Middle frontal gyrus (tissue), 1 donor: ENCODE measurements around the gene CAMK4.

Experiments
- DNase-seq: peaks from one replicate; pipeline ENCODE4 v3.0.0-alpha.2; 2015; ENCODE audit warnings: low spot score; ENCODE audit errors: extremely low spot score

CAMK4 gene

DNA sequence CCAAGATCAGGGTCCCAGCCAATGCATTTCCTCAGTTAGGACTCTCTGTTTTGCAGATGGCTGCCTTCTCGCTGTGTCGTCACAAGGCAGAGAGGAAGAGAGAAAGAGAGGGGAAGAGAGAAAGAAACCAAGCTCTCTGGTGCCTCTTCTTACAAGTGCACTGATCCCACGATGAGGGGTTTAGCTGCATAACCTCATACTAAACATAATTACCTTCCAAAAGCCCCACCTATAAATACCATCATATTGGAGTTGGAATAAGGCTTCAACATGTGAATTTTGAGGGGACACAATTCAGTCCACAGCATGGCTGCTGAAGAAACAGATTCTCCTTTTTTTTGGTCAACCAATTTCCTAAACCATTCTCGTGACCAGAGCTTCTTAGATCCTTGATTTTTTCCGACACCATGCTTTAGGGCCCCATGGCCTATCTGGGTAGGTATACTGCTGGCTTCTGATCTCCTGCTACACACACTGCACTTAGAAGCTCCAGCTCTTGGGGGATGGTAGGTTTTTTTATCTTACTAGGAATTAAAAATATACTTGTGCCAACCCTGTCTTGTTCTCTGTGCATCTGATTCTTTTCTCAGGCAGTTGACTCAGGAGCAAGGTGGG lies 5.1 kb downstream of the CAMK4 start:
- no peak for DNase-seq

DNA sequence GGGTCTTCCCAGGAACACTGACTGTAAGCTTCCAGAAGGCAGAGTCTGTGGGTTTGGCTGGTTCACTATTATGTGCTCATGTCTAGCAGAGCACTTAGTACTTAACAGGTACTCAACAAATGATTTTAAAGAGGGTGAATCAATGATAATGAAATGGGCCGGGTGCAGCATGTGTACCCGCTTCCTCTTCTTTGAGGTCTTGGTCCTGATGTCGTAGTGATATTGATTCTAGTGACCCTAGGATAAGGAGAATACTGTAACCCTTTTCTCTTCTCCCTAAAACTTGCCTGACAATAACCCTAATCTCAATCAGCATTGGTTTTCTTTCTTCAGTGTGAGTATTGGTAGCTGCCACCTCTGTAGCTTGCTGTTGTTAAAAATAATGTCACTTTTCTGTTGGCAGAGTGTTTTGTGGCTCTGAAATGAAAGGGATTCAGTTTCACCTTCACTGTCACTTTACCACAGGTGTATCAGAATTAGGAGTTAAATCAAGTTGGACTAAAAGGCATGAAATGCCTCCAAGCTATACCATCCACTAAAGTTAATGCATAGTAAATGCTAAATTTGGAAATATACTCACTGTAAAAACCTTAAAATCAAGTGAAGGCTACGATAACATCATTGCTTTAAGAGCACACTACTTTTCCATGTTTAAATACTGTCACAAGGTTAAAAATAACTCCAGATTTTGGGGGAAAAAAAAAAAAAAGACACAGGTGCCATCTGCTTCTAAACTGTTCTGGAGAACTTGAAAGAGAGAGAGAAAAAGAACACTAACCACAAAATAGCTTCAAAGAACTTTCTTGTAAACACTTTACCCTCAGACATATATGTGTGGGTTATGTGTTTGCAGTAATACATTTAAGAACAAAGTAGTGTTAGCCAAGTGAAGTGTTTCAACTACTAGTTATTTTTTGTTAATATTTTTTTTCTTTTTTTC lies 6.0 kb downstream of the CAMK4 start:
- no peak for DNase-seq

DNA sequence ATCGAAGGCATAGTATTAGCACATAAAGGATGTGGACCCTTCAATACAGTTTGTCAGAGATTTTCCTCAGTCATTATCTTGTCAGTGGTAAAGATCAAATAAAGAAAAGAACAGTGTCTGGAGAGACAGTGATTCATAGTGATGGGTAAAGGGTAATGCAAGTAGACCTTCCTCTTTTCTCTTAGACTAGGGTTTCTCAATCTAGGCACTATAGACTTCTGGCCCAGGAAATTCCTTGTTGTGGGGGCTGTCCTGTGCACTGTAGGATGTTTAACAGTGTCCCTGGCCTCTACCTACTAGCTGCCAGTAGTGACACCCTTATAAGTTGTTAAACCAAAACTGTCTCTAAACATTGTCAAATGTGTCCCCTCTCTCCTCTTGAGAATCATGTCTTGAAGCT lies 6.9 kb downstream of the CAMK4 start:
- DNase-seq, result no peak

DNA sequence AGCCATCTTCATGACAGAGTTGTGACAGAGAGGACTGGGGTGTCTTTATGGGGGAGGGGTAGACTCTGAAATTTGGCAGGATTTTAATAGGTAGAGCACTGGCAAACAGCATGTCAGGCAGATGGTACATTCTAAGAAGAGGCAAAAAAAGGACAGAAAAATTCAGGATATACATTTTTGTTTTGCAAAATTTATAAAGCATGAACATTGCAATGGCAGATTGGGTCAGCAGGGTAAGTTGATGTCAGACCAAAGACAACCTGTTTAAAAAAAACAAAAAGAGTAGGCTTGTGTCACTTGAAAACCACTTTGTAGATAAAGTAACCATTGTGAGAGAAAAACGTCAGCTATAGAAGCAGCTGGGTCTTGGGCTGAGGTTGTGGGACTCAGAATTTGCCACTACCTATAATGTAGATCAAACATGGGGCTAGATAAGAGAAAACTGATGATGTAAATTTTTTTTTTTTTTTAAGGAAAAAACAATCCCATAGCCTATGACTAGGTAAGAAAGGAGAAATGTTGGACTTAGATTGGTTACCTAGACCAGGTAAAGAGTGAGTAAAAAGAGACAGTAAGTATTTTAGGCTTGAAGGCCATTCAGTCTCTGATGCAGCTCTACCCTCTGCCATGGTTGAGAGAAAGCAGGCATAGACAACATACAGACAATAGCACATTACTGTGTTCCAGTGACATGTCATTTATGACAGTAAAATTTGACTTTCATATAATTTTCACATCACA lies 8.3 kb downstream of the CAMK4 start:
- no peak for DNase-seq

DNA sequence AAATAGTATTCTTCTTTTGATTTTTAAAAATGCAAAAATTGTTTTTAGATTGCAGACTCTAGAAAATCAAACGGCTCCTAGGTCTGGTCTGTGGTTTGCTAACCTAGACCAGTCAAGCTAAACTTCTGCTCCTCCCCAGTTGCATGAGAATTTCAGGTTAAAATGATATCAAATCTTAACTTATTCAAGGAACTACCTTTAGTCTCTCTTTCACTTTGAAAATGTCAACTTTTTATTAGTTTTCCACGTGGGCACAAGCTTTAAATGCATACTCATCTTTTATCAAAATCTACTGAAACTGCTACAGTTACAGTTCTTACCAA lies 8.8 kb downstream of the CAMK4 start:
- DNase-seq, result no peak

DNA sequence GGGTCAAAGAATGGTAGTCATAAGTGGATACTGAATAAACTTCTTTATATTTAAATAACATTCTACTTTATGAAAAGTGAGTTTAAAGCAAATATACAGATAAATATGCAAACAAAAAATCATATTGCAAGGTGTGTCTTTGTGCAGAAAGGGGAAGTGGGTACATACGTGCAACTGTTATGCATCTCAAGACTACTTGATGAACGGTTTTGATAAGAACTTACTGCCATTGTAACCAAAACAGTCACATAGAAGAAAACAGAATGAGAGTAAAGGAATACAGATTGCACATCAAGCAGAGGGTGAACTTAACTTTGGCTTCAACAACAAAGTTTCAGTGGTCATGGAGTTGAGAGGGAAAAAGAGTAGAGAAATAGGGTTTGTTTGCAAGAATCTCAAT lies 9.9 kb downstream of the CAMK4 start:
- no peak for DNase-seq

DNA sequence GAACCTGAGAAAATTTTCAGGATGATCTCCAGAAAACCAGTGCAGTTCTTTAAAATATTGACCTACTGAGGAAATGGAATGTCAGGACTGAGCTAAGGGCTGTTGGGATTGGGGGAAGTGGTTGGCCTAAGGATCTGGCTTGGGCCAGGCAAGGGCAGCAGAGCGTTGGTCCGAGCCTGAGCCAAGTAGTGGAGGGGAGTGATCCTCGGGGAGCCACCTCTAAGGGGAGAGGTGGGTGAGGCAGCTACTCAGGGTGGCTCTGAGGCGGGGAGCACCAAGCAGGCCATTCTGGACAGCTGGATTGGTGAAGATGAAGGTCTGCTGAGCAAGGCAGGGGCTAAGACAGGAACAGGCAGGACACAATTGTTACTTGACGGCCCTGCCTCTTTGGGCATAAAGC lies 11.5 kb downstream of the CAMK4 start:
- no peak for DNase-seq

DNA sequence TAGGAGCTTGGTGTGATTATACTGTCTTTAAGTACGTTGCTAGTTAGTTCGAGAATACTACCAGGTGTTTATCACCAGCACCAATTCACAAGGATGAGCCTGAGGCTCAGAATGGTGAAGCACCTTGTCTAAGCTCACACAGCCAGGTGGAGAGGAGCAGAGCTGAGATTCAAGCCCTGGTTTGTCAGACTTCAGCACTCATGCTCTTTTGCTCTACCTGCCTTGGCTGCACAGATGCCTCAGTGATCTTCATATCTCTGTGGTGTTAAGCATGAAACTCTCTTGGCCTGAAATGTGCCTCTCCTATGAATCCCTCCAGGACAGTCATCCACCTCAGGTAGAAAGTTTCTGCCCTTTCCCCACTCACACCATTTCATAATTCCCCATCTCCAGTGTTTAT lies 12.2 kb downstream of the CAMK4 start:
- DNase-seq, result no peak

DNA sequence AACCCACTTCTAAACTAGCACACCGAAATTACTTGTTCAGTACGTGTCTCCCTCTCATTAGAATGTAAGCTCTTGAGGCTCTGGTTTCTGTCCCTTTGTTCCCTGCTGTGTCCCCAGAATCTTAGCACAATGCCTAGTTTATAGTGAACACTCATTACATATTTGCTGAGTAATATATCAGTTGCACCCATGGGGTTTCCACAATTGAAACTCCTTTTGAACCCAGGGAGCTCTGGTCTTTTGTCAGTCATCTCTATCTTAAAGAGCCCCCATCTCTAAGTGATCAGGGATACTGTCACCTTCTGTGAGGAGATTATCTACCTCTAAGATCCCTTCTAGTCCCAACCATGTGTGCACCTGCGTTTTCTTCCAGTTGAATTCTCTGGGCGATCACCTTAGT lies 12.8 kb downstream of the CAMK4 start:
- no peak for DNase-seq

DNA sequence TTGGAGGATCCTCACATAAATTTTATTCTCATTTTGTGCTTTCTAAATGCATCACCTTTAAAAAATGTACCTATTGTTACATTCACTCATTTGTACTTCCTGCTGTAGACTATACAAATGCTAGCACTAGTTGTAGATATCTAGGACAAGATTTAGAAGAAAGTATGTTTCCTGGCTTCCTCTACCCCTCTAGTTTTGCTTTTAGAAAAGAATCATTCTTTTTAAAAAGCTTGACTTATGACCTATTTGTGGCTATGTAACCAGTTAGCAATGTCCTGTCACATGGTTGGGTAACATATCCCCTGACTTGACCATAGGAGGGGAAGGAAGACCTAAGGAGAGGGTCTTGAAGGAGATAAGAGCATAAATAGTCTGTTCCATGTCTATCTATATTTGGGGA lies 13.3 kb downstream of the CAMK4 start:
- DNase-seq, result no peak

DNA sequence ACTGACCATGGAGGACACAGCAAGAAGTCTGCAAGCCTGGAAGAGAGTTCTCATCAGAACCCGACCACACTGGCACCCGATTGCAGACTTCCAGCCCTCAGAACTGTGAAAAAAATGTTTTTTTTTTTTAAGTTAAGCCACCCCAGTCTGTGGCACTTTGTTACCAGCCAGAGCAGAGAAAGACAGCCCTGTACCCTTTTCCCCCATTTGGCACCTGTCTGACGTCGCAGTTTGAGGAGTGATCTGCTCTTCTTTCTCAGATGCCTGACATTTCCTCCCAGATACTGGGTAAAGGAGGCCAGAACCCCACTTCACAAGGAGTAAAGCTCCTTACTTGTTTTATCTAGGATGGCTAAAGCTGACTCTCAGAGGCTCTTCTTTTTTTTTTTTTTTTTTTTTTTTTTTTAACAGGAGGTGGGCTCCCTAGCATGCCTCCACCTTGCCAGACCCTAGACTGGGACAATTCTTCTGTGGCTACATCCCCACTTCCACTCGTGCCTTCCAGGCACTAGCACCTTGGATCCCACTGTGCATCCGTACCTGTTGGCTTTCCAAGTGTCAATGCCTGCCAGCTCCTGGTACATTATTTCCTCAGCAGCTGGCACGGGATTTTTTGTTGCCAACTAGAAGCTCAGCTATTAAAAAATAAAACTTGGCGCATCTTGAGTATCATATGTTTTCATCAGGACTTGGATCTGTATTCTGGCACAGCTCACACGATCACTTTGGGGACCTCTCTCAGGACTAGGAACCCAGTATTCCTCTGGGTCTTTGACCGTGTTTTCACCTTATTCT lies 14.4 kb downstream of the CAMK4 start:
- no peak for DNase-seq

DNA sequence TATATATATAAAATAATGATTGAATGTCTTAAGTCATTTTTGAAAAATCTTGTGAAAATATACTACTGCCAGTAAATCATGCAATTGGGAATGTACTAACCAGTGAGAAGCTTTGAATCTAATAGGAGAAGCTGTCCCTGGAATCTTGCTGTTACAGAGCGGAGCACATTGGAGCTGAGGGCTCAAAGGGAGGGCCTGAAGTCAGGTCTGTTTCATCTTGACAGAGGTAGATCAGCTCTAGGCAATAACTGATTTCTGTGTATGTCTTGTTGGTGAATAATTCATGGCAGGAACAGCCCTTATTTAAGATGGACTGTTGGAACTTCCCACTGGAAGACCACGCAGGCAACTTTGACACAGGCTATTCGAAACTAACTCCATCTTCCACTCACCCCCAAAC lies 17.5 kb downstream of the CAMK4 start:
- no peak for DNase-seq

DNA sequence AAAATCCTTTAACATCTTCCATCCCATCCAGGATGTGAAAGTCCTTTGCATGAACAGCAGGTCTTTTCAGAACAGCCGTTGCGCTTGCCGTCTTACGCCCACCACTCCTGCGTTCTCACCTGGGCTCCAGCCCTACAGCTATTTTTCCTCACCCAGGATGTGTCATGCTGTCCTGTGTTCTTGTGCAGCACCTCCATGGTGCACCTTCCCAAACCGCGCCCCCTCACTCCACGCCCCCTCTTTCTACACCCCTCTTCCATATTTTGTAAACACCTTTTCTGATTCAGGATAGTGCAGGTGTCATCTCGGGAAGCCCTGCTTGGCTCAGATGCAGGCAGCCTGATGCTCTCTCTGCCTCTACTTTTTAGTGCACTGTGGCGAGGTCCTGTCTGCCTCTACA lies 18.4 kb downstream of the CAMK4 start:
- DNase-seq, result no peak

DNA sequence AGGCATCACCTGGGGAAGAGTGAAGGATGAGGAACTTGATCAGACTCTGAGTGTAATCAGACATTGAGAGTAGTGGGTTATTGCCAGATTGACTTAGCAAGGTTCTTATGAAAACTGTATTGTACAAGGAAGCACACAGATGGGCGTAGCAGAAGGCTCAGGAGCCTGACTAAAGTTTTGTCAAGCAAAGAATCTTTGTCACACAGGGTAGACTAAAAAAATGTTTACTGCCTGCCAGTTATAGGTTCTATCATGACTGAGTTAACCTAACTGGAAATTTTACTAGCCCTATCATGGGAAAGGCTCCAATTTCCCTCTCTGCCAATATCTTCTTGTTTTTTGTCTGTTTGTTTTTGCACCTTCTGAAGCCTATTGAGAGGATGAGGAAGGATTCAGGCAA lies 19.1 kb downstream of the CAMK4 start:
- DNase-seq, result no peak

DNA sequence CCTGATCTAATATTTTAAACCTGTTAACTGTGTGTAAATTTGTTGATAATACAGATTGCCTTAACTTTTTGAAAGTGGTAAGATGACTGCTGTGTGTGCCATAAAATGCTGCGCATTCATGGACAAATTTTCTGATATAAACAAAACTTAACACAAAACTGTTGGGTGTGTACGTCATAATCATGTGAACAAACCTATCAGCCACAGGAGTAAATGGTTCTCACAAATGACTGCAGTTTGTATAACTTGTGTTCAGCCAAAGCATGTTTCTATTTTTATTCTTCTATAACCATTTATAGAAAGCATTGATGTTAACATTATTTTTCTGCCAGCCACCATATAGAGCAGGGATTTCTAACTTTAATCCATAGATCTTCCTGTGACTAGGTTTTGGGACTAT lies 21.5 kb downstream of the CAMK4 start:
- DNase-seq, result no peak

DNA sequence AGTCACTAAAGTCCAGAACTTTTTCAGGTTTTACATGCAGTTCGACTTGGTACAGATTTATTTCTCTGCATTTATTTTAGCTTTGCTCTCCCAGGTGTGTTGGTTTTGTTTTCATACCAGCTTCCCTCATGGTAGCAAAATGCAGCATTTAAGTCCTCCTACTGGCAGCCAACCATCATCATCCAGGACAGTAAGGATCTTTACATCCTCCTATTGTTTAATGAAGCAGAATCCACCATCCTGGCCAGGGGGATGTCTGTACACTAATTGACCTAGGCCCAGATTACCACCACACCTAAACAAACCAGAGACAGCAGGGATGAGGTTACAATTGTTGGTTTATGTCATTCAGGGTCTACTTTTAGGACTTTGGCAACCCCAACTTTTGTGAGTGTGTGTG lies 22.3 kb downstream of the CAMK4 start:
- no peak for DNase-seq

DNA sequence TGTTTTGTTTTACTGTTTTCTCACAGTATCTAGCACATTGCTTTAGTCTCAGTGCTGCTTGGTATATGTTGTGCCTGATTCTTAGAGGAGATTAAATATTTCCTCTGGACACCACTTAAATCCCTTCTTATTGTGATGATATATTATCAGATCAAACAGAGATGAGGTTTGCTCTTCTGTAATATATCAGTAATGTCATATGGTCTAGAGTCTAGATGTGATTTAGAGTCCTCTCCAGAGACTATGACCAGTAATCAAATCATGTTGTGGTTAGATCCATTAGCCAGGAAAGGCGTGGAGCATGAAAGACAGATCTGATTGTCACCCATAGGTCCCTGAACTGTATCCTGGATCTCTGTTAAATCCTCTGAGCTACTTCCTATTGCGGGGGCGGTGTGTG lies 24.4 kb downstream of the CAMK4 start:
- no peak for DNase-seq

DNA sequence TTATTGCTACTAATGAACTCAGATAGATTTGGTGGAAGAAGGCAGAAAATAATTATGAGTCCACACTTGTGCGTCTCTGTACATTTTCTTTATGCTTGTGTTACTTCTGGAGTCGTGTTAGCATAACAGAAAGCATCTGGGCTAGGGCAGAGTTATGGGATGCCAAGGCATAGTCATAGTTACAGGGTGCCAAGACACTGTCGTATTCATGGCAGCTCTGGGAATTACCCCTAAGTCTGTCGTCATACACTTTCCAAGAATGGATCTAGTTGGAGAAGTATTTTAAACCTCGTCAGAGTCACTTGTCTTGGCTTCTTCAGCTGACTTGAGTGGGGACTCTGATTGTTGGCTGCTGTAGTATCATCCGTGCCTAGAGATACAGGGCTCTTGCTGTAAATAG lies 27.7 kb downstream of the CAMK4 start:
- DNase-seq, result no peak

DNA sequence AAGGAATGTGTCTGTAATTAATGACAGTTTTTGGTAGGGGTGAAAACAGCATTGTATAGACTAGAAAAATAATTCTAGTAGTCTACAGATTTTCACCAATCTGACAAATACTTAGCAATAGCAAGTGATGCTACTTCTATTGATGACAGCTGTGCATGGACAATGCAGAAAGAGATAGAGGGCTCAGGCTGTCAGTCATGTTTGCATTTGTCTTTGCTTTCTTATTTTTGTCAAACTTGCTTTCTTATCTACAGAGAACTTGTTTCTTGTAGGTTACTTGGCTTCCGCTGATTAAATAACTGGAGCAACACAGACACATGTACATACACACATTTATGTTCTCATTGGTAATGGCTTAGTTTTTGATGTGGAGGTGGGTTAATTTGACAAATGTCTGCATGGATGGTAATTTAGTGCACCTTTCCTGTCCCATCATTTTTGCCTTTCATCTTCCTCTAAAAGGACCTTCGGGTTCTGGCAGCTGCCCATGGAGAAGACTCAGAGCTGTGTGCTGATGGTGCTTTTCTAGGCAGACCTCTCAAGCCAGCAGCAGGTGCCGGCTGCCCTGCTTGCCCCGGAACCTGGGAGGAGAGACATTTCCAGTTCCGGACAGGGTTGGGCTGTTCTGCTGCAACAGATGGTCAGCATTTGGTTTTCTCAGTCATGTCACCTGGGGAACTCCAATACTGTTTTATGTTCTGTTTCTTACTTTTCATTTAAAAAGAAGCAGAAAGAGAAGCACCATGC lies 28.8 kb downstream of the CAMK4 start:
- DNase-seq, result no peak

DNA sequence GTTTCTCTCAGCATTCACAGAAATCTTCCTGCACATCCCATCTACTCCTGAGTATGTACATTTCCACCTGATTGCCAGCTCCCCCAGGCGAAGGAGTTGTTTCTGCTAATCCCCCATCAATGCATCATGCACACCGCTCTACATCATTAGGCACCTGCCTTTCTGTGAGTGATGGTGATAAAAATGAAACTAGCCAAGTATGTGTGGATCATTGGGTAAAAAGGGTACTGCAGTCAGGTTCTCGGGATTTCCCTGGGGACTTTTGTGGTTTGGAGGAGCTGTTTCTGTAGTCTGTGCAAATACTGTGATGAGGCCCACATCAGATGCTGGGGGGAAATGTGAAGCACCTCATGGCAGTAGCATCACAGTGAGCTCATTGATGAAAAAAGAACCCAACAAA lies 30.4 kb downstream of the CAMK4 start:
- no peak for DNase-seq

DNA sequence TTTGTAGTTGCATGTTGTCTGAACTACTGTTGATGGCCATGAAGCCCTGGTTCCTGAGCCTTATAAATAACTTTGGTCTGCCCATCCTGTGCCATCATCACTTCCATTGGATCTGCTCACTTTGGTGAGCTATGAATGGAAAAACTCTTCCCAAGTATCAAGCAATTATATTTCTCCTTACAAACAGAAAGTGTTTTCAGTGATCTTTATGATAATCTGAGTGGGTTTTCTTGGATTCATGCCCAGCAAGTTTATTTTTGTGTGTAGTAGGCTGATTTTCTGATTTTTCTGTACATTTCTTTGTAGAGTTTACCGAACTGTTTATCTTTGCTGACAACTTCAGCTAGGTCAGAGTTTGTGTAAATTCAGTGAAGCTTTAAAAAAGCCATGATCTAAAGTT lies 31.0 kb downstream of the CAMK4 start:
- DNase-seq, result no peak
